Ramos (cell line): ENCODE measurements around the gene ADGRB2.

Source experiments
- in situ Hi-C: fragments of 300-500 bp; cut with MboI; formaldehyde crosslinking; loops from one replicate; pipeline ENCODE4 v1.14.3; 2022; ENCODE audit warnings: low sequenced_read_pairs; ENCODE audit not compliant: unreplicated experiment

Gene ADGRB2

DNA sequence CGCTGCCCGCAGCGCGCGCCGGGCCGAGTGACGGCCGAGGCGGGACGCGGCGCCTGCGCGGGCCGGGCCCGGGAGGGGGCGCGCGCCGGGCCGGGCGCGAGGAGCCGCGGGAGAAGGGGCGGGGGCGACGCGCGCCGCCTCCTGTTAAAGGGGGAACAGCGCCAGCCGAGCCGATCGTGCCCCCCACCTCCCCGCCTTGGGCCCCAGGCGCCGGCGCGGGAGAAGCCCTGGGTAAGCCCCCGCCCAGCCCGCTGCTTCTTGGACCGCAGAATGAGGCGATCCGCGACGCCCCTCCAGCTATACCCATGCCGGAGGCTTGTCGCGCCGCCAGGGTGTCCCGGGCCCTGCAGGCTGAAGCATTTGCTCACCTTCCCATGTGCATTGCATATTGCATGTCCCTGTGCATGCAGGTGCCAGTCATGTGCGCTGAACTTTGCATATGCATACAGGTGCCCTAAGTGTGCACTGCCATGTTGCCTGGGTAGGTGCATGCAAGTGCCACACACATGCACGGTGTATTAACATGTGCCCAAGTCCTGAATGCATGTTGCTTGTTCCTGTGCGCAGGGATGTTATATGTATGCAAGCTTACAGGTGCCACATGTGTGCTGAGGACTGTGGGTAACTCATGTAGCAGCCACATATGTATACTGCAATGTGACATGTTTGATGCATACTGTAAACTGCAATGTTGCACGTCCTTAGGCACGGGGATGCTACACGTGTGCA lies at the start of gene ADGRB2:
Gene ADGRB2, minus strand, starts transcription at position 29 of the 729 bp plus-strand sequence. CDS start 7,119 bp downstream, outside the sequence.
- in situ Hi-C loops = no loop called here

- in situ Hi-C loops = loop anchor here (10.0 kb wide), 1 partner anchor 153 kb away; no protein-coding TSS in a partner anchor
Observed at GRCh38 chr1:31812158-31812829, 48.2 kb upstream of the ADGRB2 start.

- in situ Hi-C loops = loop anchor here (10.0 kb wide), 1 partner anchor 153 kb away; no protein-coding TSS in a partner anchor
Observed at GRCh38 chr1:31811605-31812004, 47.5 kb upstream of the ADGRB2 start.

DNA sequence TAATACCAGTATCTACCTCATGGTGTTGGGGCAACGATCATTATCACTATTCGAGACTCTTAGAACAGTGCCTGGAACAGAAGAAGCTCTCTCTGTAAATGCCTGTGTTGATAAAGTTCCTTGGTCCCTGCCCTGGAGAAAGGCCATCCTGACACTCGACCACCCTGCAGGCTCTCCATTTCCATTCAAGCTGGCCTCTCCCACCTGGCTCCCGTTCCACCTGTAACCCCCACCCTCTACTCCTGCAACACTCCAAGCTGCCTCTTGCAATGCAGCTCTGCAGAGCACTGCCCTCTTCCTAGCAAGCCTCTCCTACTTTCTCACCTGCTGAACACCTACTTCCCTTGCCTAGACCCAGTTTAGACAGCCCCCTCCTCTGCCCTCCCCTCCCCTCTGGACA lies 45.6 kb upstream of the ADGRB2 start:
- in situ Hi-C loops = loop anchor here (10.0 kb wide), 1 partner anchor 155 kb away; no protein-coding TSS in a partner anchor

GRCh38 chr1:31807273-31808048 lies 43.3 kb upstream of the ADGRB2 start:
- in situ Hi-C loops = no loop called here

GRCh38 chr1:31805318-31805717 lies 41.2 kb upstream of the ADGRB2 start:
- in situ Hi-C loops = no loop called here

DNA sequence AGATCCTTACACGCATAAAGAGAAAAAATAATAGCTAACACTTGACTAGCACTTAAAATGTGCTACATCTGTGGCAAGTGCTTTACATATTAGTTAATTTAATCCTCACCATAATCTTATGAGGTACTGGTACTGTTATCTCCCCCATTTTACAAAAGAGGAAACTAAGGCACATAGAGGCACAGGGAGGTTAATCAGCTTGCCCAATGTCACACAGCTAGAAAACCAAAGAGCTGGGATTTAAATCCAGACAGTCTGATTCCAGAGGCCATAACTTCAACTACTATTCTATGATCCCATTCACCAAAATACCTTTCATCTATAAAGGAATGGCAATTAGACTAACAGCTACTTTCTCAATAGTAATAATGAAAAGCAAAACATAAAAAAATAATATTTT lies 40.0 kb upstream of the ADGRB2 start:
- in situ Hi-C loops = no loop called here

DNA sequence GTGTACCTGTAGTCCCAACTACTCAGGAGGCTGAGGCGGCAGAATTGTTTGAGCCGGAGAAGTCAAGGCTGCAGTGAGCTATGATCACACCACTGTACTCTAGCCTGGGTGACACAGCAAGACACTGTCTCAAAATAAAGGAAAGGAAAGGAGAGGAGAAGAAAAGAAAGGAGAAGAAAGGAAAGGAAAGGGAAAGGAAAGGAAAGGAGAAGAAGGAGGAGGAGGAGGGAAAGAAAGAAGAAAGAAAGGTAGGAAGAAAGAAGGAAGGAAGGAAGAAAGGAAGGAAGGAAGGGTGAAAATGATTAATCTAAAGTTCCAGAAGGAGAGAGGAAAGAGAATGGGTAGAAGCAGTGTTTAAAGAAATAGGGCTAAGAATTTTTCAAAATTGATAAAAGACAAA lies 39.5 kb upstream of the ADGRB2 start:
- in situ Hi-C loops = no loop called here

DNA sequence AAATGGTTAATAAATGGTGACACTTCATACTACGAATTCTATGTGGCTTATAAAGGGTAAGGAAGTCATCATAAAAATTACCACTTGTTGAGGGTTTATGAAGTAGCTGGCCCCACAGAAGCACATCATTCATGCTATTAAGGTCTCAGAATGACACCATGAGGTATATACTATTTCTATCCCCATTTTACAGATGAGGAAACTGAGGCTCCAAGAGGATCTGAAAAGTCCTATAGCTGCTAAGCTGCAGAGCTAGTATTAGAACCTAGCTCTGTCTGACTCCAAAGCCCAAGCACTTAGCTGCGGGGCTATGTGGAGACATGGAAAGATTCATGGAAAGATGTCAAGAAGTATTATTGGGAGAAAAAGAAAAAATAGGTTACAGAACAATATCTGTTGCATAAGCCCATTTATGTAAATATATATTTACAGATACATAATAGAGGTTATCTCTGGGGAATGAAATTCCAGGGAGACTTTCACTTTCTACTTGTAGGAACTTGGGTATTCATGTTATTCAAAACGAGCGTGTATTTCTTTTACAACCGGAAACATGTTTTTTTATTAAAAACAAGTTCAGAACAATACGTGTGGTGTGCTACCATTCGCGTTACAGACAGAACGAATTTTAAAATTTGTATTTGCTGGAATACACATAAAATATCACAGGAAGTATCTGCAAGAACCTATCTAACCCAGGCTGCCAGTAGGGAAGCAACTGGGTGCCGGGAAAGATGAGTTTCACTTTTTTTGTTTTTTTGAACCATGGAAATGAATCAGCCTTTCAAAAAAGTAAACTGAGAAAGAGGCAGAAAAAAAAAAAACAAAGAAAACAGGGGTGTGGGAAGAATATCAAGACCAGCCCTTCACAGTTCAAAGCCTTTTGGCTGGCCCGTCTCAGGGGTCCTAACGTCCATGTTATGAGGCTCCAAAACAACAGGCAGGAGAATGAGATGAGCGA lies 38.3 kb upstream of the ADGRB2 start:
- in situ Hi-C loops = no loop called here

DNA sequence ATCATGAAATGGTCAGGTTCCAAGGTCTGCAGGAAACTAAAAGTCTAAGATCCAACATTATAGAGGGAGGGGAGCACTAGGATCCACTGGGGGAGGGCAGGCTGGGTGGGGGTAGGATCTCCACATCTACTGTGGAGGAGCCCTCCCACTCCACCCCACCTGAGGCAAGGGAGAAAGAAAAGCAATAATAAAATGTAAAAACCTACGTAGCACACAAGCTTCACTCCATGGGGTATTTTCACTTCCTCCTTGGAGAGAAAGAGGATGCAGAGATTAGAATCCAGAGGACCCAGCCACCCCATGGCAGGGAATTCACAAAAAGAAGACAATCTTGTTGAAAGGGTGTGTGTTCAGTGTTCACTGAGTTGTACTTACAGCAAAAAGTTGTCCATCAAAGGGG lies 37.3 kb upstream of the ADGRB2 start:
- in situ Hi-C loops = no loop called here

- in situ Hi-C loops = no loop called here
Observed at GRCh38 chr1:31800674-31800967, 36.5 kb upstream of the ADGRB2 start.

- in situ Hi-C loops = loop anchor here (5.0 kb wide), 1 partner anchor 133 kb away; no protein-coding TSS in a partner anchor
Observed at GRCh38 chr1:31799895-31800673, 35.9 kb upstream of the ADGRB2 start.

DNA sequence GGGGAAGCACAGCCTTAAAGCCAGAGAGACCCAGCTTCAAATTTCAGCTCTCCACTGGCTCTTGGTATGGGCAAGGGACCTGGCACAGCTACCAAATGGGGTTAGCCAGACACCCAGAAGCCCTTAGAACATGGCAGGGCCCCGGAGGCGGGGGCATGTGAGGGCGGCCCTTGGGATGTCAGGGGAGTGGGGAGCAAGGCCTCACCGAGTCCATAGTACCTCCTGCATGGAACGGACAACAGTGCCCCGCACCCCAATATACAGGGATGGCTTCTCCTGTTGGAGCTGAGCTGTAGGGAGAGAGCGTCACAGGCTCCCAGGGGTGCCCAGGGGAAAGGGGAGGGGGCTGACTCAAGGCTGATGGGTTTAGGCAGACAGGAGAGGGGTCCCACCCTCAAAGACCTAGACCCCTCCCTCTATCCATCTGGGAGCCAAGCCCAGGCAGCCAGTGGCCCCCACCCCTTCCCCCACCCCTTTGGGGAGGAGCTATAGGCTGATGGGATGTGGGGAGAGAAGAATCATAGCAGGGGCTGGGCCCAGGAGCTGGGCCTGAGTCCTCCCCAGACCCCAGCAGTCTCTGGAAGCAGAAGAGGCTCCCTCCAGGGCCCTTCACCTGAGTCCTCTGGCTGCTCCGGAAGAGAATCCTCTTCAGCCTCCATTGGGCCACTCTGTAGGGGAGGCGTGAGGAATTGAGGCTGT lies 35.2 kb upstream of the ADGRB2 start:
- in situ Hi-C loops = loop anchor here (5.0 kb wide), 1 partner anchor 132 kb away; no protein-coding TSS in a partner anchor

GRCh38 chr1:31798433-31799195 lies 34.5 kb upstream of the ADGRB2 start:
- in situ Hi-C loops = loop anchor here (5.0 kb wide), 1 partner anchor 131 kb away; no protein-coding TSS in a partner anchor

GRCh38 chr1:31798086-31798432 lies 33.9 kb upstream of the ADGRB2 start:
- in situ Hi-C loops = loop anchor here (5.0 kb wide), 1 partner anchor 131 kb away; no protein-coding TSS in a partner anchor

DNA sequence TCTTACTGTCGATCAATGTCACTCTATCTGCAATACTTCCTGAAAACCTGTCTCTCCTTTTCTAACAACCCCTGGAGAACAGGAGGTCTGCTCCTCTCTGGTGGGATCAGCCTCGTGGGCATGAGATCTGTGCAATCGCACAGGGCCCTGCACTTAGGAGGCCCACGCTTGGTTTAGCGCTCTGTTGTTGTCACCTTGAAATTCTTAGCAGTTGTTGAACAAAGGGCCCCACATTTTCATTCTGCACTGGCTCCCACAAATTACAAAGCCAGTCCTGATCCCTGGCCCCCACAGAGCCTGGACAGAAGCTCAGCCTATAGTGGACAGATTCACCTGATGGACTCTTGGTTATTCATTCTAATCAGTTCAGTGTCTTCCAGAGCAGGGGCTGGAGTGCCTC lies 33.1 kb upstream of the ADGRB2 start:
- in situ Hi-C loops = loop anchor here (5.0 kb wide), 1 partner anchor 130 kb away; no protein-coding TSS in a partner anchor

GRCh38 chr1:31796707-31797106 lies 32.6 kb upstream of the ADGRB2 start:
- in situ Hi-C loops = loop anchor here (5.0 kb wide), 1 partner anchor 129 kb away; no protein-coding TSS in a partner anchor
